Measurements from ENCODE around the gene GPR84. TPM values are rescaled to one million over a fixed set of nuclear protein-coding genes. Genes with fewer than 3 reads are reported as not detected.
"Not testable (repeated sequence)": the region's sequence is repeated elsewhere in the genome, so short reads cannot be mapped to it uniquely, and the experiment has no call there.

Gene GPR84
- total RNA-seq, 1 experiment from 2014 or later: not detected

- H3K27me3 Mint-ChIP-seq (ENCODE audit: insufficient read depth, unreplicated experiment): no peaks in the 10 kb centered on the region
- H3K4me1 Mint-ChIP-seq (ENCODE audit: low read depth, unreplicated experiment): peaks cover 7% of the 10 kb centered on the region
- no peak overlapping the region for H3K27ac Mint-ChIP-seq (ENCODE audit: unreplicated experiment)
- no TSS peak for BruUV-seq (replicated peaks)
- no peak for DNase-seq
- POLR2A ChIA-PET: no interaction called here
- Histone ChIP-seq H3K4me1 (peaks cover 6% of the 10 kb centered on the region), H3K27me3 (replicated peaks; ENCODE audit: control insufficient read depth, insufficient read depth, low read length) (no peaks in the 10 kb centered on the region), H3K4me3 (ENCODE audit: low read depth, low read length) (no peak overlapping the region), H3K36me3 (ENCODE audit: control insufficient read depth, insufficient read depth, low read length) (no peaks in the 10 kb centered on the region), H3K9me3 (no peaks in the 10 kb centered on the region)
- H3K4me3 Mint-ChIP-seq (ENCODE audit: unreplicated experiment): no peak overlapping the region
- CTCF ChIA-PET: interaction anchor here (0.7 kb wide), 1 partner anchor 341 kb away, joined by 3 read pairs; no protein-coding TSS in a partner anchor
- TF ChIP-seq, protein P1, sequence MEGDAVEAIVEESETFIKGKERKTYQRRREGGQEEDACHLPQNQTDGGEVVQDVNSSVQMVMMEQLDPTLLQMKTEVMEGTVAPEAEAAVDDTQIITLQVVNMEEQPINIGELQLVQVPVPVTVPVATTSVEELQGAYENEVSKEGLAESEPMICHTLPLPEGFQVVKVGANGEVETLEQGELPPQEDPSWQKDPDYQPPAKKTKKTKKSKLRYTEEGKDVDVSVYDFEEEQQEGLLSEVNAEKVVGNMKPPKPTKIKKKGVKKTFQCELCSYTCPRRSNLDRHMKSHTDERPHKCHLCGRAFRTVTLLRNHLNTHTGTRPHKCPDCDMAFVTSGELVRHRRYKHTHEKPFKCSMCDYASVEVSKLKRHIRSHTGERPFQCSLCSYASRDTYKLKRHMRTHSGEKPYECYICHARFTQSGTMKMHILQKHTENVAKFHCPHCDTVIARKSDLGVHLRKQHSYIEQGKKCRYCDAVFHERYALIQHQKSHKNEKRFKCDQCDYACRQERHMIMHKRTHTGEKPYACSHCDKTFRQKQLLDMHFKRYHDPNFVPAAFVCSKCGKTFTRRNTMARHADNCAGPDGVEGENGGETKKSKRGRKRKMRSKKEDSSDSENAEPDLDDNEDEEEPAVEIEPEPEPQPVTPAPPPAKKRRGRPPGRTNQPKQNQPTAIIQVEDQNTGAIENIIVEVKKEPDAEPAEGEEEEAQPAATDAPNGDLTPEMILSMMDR (IDR thresholded peaks at IDR 0.05; ENCODE audit: insufficient read depth in 1 of 2, low read depth in 1 of 2, low read length in 1 of 2, severe bottlenecking in 1 of 2, unreplicated experiment in 1 of 2): no peak
- intact Hi-C loops (cut with micrococcal nuclease; ENCODE audit: unreplicated experiment): no loop called here
- no peaks in the 10 kb centered on the region for H3K9me3 Mint-ChIP-seq (ENCODE audit: unreplicated experiment)
- H3K36me3 Mint-ChIP-seq (ENCODE audit: insufficient read depth, unreplicated experiment): peaks cover 6% of the 10 kb centered on the region
These were observed 9.0 kb downstream of the GPR84 start for GRCh38 chr12:54355104-54355815.

DNA sequence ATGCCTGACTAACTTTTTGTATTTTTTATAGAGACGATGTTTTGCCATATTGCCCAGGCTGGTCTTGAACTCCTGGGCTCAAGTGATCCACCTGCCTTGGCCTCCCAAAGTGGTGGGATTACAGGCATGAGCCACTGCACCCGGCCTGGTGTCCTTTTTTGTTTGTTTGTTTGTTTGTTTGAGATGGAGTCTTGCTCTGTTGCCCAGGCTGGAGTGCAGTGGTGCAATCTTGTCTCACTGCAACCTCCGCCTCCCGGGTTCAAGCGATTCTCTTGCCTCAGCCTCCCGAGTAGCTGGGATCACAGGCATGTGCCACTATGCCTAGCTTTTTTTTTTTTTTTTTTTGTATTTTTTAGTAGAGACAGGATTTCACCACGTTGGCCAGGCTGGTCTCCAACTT is 10.0 kb downstream of the GPR84 start:
- H3K36me3 Mint-ChIP-seq (ENCODE audit: insufficient read depth, unreplicated experiment): peaks cover 16% of the 10 kb centered on the region
- H3K27ac Mint-ChIP-seq (ENCODE audit: unreplicated experiment); H3K4me1 ChIP-seq; H3K9me3 Mint-ChIP-seq (ENCODE audit: unreplicated experiment); H3K27me3 ChIP-seq (replicated peaks; ENCODE audit: control insufficient read depth, insufficient read depth, low read length); H3K4me3 Mint-ChIP-seq (ENCODE audit: unreplicated experiment); BruUV-seq (replicated peaks); H3K4me3 ChIP-seq (ENCODE audit: low read depth, low read length); H3K27me3 Mint-ChIP-seq (ENCODE audit: insufficient read depth, unreplicated experiment); H3K9me3 ChIP-seq; intact Hi-C loops (cut with micrococcal nuclease; ENCODE audit: unreplicated experiment); H3K4me1 Mint-ChIP-seq (ENCODE audit: low read depth, unreplicated experiment); H3K36me3 ChIP-seq (ENCODE audit: control insufficient read depth, insufficient read depth, low read length); POLR2A ChIA-PET; DNase-seq: not testable (repeated sequence)
- CTCF ChIA-PET: interaction anchor here (0.5 to 1.2 kb wide), 4 partner anchors 18 to 745 kb away, joined by 3 to 7 read pairs (median 4); no protein-coding TSS in a partner anchor

DNA sequence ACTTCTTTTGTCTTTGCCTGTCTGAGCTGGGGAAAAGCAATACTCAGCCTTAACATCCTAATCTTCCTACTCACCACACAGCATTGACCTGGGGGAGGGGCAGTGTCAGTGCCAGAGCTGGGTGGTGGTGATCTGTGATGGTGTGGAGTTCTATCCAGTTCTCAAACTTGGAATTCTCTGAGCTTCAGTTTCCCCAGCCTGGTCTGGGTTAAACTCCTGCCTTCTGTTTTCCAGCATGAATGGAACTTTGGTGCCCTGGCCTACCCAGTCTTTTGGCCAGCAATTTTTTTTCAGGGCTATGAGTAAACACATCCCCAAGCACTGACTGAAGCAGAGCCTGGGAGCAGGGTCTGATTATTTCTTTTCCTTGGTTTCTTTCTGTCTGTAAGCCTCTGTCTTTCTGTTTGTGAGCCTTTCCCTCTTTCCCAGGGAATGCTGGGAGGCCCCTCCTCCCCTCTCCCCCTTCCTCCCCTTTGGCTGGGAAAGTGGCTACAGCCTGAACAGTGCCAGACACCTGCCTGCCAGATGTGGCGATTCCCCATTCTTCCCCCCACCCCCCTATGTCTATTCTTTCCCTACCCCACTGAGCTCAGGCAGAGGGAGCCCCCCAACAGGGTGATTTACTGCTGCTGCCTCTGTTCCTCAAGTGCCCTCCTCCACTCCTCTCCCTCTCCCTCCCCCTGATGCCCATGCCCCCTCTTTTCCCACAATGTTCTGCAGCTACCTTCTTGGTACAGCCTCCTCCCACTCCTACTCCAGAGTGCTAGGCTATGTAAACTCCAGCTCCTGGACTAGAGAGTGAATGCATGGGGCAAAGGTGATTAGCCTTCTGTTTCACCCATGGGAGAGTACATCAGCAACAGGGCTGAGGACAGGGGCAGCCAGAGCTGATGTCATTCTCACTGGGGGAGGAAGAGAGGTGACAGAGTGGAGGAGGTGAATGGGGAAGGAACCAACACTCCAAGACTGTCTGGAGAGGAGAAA is 11.1 kb downstream of the GPR84 start:
- Mint-ChIP-seq H3K4me1 (ENCODE audit: low read depth, unreplicated experiment) (peaks cover 7% of the 10 kb centered on the region), H3K27me3 (ENCODE audit: insufficient read depth, unreplicated experiment) (no peaks in the 10 kb centered on the region), H3K4me3 (ENCODE audit: unreplicated experiment) (no peak overlapping the region), H3K9me3 (ENCODE audit: unreplicated experiment) (no peaks in the 10 kb centered on the region), H3K36me3 (ENCODE audit: insufficient read depth, unreplicated experiment) (peaks cover 24% of the 10 kb centered on the region), H3K27ac (ENCODE audit: unreplicated experiment) (no peak overlapping the region)
- CTCF ChIA-PET: interaction anchor here (0.7 to 1.4 kb wide), 3 partner anchors 17 to 121 kb away, joined by 3 to 11 read pairs (median 4); partner anchors contain the start of gene COPZ1
- POLR2A ChIA-PET: interaction anchor here (0.7 to 1.2 kb wide), 2 partner anchors 74 to 94 kb away, joined by 3 read pairs; partner anchors contain the start of gene CBX5
- no TSS peak for BruUV-seq (replicated peaks)
- Histone ChIP-seq H3K4me3 (ENCODE audit: low read depth, low read length) (no peak overlapping the region), H3K36me3 (ENCODE audit: control insufficient read depth, insufficient read depth, low read length) (no peaks in the 10 kb centered on the region), H3K9me3 (no peaks in the 10 kb centered on the region), H3K27me3 (replicated peaks; ENCODE audit: control insufficient read depth, insufficient read depth, low read length) (no peaks in the 10 kb centered on the region), H3K4me1 (peaks cover 5% of the 10 kb centered on the region; the same call in 1 of the 2 replicates)
- TF ChIP-seq, protein P1 (IDR thresholded peaks at IDR 0.05; ENCODE audit: insufficient read depth in 1 of 2, low read depth in 1 of 2, low read length in 1 of 2, severe bottlenecking in 1 of 2, unreplicated experiment in 1 of 2): no peak
- DNase-seq: no peak
- intact Hi-C loops (cut with micrococcal nuclease; ENCODE audit: unreplicated experiment): no loop called here
